Left hindlimb (tissue), 1 donor: ENCODE data around the gene ANXA6.

ENCODE experiments used
- DNase-seq: peaks from one replicate; pipeline ENCODE4 v3.0.0-alpha.2; 2018

Gene ANXA6

DNA sequence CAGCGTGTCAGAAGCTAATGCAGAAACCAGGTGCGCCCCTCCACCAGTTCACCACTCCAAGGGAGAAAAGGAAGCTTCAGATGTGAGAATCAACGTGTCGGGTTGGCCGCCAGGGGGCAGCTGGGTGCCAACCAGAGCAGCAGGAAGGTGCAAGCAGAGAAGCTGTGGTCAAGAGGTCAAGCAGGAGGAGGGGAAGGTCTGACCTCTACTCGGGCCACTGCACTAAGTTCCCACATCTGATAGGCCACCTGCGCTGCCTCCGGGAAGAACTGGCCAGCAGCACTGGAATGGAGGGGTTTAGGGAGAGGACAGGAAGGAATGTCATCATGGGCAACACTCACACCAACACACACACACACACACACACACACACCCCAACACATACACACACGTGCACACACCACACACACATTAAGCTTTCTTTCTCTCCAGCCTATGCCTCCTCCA, 31.4 kb downstream of the ANXA6 start:
- peak; percentile 59 for DNase-seq

DNA sequence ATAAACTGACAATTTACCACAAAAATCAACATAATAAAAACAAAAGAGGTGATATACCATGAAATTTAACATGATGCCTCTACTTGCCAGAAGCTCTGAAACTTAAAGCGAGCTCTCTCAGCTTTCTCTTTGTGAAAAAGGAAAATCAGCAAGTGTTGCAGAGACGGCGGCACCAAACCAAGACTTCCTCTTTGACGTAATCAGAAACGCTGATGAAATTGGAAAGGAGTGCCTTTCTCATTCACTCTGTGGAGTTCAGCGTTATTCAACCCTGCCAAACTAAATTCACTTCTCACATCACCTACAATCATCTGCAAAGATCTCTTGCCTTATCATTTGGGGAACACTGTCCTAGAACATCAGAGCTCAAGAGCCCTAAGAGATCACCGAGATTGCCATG, 32.2 kb downstream of the ANXA6 start:
- no peak for DNase-seq

- DNase-seq, result peak; percentile 50
Observed at GRCh38 chr5:151123897-151124751, 33.5 kb downstream of the ANXA6 start.

DNA sequence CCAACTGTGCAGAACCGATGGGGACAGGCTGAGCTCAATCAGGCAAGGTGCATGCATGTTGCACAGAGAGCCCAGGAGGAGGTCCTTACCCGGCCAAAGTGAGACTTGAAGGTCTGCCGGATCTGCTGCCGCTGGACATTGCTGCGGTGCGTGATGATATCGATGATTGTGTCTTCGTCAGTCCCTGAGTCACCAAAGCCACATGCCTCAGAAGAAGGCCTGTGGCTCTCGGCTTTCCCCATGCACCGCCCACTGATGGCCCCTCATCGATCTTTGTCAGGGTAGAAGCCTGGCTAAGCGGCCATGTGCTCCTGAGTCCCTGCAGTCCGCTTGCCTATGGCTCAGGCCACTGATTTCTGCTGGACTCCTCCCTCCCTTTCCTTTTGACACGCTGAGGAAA, 34.8 kb downstream of the ANXA6 start:
- DNase-seq, result no peak

GRCh38 chr5:151121665-151122064, 35.9 kb downstream of the ANXA6 start:
- DNase-seq, result no peak

DNA sequence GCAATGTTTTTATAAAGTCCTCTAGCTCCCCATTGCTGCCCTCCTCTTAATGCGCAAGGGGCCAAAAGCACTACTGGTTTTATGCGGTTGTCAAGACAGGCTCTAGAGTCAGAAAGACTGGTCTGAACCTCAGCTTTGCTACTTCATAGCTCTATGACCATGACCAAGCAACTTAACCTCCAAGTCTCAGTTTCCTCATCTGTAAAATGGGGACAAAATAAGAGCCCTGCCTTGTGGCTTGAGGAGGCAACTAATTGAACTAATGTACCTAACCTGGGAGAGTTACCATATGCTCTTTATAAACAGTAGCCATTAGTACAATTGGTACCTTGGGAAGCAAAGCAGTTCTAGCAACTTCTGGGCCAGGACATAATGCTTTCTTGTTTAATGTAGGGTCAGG, 36.5 kb downstream of the ANXA6 start:
- no peak for DNase-seq

DNA sequence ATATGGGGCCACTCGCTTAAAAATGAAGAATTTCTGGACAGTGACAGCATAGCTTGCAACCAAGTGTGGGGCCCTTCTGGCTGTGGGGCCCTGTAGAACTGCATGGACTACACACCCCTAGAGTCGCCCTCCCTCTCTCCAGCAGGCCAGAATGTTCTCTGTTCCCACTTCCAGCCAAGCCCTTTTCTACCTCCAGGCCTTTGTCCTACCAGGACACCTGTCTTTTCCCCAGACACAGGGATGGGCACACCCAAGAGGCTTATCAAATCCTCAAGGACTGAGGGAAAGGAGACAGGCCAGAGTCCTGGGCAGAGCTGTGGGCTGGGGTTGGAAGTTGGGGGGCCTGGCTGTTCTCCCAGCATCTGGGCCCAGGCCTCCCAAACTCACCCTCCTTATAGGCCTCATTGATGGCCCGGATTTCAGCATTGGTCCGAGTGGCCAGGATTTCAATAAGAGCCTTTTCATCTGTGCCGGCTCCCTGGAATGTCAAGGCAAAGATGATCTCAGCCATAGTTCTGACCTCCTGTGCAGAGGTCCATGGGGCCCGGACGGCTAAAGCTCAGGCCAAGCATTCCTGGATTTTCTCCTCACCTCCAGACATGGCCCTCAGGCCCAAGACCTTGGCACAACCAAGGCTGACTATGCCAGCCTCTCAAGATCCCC, 38.5 kb downstream of the ANXA6 start:
- DNase-seq, result no peak

GRCh38 chr5:151115272-151115905, 42.2 kb downstream of the ANXA6 start:
- peak; percentile 75 for DNase-seq

GRCh38 chr5:151113651-151114050, 43.9 kb downstream of the ANXA6 start:
- DNase-seq, result no peak

DNA sequence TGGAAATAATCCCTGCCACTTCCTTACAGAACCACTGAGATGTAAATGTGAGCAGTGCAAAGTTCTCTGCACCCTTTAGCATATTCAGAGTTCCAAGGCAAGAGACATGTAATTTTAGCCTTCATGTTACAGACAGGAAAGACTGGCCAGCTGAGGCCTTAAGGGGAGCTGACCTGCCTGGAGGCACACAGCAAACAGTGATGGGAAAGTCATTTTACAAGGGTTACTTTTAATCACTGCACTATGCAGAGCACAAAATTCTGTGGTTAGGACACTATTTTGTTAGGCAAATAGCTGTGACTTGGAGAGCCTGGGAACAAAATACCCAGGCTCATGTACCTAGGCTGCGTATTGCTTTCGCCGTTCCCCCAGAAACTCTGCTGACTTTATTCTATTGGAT, 46.6 kb downstream of the ANXA6 start:
- DNase-seq, result no peak

DNA sequence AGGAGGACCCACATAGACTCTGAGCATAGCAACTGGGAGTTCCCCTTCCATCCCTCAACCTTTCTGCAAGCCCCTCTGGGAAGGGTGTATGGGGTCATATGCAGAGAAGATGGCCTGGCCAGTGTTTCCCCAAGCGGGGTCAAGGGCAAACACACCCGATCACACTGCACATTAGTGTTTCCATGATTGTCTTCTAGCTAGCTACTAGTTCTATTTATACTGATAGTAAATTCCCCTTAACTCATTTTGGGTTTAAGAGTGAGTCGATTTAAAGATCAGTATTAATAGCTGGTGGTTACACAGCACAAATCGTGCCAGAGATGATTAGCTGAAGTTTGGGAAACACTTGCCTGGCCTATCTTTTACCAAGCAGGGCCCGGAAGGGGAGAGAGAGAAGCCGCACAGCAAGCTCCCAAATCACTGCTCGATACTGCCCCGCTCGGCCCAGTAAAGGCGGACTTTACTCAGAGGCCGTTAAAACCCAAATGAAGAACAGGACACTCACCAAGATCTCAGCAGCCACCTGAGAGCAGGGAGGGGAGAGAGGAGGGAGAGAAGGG, 47.4 kb downstream of the ANXA6 start:
- DNase-seq, result no peak

DNA sequence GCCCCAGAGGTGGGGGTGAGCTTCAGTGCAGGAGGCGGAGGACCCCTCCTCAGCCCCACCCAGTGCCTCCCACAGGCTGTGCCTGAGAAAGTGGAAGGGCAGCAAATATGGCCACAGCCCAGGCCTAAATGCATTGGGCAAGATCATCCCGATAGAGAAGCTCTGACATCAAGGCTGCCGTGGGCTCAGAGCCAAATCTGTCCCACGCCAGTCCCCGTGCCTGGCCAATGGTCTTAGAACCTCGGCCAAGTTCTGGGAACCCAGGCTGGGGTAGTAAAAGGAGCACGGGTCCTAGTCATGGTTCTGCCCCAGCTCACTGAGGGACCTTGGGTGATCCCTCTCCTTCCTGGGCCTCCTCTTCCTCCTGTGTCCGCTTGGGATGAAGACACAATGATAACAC, 49.0 kb downstream of the ANXA6 start:
- DNase-seq, result no peak

GRCh38 chr5:151107738-151108520, 49.6 kb downstream of the ANXA6 start:
- DNase-seq, result no peak

DNA sequence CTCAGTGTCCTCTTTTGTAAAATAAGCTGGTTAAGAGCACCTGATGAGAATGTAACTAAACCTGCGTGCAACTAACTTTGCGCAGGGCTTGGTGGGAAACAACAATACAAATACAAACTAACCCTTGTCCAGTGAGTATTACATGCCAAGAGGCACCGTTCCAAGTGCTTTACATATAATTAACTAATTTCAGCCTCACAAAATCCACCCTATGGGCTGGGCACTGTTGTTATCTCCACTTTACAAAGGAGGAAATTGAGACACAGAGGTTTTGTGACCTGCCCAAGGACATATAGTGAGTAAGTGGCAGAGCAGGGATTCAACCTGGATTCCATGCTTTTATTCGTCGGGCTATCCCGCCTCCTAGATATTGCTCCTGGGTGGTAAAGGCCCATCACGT, 50.5 kb downstream of the ANXA6 start:
- DNase-seq, result no peak

DNA sequence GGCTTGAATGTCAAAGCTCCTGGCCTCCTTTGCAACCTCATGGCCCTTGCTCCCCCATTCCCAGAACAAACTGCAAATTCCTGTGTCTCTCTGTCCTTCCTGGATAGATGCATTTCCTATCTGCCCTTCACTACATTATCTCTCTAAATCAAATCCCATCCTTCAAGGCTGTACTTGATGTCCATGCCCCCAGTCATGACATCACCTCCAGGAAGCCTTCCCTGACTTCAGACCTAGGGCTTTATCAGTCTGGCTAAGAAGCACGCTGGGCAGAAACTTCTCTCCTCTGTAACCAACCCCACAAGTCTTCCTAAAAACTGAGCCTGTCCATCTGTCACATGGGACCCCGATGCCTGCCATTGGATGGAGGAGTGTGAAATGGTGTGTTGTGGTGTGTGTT, 51.1 kb downstream of the ANXA6 start:
- no peak for DNase-seq

DNA sequence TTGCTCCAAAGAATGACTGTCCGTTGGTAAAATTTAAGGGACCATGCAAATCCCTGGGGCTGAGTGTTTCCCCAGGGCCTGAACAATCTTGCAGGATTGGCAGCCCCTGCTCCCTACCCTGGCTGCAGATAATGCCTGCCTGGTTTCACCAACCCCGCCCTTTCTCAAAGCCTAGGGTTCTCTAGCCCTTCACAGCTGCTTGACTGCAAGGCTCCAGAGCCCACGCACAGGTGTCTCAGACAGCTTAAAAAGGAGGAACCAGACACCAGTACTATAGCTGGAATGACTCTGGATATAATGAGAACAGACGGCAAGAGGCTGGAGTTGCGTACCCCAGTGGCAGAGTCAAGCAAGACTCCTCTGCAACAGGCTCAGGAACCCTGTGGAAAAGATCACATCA, 51.5 kb downstream of the ANXA6 start:
- DNase-seq, result no peak

DNA sequence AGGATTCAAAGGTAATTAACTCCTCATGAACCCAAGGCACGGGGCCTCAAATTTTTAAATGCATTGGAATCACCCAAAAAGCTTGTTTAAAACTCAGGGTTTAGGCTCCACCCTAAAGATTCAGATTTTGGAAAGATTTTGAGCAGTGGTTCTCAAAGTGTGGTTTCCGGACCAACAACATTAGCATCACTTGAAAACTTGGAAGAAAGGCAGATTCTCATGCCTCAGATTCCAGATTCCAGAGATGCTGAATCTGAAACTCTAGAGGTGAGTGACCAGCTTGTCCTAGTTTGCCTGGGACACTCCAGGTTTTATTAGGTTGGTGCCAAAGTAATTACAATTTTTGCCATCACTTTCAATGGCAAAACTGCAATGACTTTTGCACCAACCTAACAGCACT, 52.0 kb downstream of the ANXA6 start:
- DNase-seq, result no peak

DNA sequence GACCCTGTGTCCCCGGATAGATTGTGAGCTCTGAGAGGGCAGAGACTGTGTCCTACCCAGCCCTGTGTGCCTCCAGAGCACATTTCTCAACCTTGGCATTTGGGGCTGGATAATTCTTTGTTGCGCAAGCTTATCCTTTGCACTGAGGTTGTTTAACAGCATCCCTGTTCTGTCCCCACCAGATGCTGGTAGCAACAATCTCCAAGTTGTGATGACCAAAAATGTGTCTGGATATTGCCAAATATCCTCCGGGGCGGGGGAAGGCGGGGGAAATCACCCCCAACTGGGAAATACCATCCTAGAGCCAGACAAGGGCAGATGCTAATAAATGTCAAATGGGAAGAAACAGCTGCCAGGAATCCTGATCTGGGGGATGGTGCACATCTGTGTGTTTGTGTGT, 52.8 kb downstream of the ANXA6 start:
- no peak for DNase-seq

GRCh38 chr5:151101746-151102145, 55.8 kb downstream of the ANXA6 start:
- no peak for DNase-seq

DNA sequence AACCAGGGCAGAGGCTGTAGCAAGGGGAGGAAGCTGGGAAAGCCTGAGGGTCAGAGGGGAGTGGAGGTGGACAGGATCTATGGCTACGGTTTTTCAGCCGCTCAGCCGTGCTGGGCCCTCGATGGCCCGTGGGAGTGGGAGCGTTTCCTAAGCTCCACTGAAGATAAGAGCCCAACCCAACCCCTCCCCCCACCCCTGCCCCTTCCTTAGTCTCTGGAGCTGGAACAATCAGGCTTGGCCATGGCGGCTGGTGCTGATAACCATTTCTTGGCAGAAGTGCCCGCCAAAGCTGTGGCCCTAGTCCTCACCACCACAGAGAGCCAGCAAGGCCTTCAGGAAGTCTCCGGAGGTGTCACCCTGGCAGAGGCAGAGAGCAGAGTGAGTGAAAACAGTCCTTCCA, 56.4 kb downstream of the ANXA6 start:
- no peak for DNase-seq

DNA sequence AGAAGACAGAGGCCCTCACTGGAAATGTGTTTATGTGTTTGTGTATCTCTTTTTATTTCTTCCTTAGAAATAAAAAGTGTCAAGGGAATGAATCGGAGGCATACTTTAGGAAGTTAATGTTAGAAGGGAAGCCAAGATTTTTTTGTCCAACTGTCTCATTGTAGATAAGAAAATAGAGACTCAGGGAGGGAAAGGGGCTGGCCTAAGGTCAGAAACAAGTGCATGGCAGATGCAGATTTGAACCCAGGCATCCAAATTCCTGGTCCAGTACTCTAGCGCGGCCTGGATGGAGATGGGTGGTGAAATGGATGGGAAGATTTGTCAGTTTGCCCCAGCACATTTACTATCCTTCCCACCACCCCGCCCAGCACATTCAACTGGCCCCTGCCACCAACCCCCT, 56.9 kb downstream of the ANXA6 start:
- no peak for DNase-seq

- no peak for DNase-seq
Observed at GRCh38 chr5:151098768-151099121, 58.8 kb downstream of the ANXA6 start.
